GM18520 (cell line): ENCODE measurements around the gene FOXD3.

Experiments
- ATAC-seq: cut with Tn5 transposase; IDR thresholded peaks from one replicate; pipeline ENCODE4 v1.9.1; 2021; ENCODE audit not compliant: unreplicated experiment

The FOXD3 gene

DNA sequence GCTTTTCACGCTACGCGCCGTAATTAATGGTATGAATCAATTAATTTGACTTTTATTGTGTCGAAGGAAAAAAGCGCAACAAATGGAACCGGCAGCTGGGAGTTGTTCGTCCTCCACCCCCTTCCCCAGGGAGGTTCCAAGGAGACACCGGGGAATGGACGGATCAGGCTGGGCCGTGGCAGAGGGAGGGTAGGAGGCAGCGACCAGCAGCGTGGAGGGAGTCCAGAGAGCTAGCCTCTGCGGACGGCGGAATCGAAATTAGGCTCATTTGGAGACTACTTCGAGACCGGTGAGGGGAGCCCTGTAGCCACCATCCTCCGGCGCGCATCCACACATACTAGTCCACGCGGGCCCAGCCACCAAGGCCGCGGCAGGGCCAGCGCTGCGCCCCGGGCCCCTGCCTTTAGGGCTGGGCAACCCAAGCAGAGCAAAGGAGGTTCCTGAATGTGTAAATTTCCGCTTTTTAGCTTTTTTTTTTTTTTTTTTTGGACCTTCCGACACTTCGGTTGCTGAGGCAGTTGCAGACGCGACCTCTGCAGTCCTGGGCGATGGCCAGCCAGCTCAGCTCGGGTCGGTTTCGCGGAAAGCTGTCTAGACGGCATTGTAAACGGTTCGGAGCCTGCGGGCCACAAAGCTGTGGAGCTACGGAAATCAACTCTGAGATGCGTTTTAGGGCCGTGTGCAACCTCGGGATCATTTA is 2.2 kb upstream of the FOXD3 start:
- no peak for ATAC-seq

DNA sequence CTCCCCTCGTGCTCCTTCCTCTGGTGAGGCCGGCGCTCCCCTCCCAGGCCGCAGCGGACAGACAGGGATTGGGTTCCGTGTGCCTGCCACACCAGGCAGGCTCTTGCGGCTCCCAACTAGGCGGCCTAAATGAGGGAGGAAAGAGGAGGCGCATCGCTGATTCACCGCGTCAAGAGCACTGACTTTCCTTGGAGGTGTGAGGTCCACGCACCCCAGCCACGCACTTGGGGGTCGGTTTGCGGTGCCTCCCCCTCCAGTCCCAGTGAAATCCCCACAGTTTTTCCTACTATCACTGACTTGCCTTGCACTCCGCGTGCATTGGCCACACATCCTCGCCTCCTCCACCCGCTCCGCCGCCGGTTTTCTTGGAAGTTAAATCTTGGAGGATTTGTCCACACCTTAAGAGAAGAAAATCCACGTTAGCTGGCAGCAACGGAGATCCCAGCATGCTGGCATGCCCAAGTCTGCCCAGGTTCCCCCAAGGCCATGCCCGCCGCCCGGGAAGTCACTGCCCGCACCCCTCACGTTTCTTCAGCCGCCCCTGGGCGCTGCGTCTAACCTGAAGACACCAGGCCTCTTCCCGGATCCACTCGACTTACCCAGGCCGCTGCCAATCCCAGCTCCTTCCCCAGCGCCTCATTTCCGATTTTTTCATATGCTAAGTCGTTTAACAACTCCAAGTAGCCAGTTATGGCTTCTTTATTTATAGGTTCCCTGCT is 1.1 kb upstream of the FOXD3 start:
- ATAC-seq, result no peak

DNA sequence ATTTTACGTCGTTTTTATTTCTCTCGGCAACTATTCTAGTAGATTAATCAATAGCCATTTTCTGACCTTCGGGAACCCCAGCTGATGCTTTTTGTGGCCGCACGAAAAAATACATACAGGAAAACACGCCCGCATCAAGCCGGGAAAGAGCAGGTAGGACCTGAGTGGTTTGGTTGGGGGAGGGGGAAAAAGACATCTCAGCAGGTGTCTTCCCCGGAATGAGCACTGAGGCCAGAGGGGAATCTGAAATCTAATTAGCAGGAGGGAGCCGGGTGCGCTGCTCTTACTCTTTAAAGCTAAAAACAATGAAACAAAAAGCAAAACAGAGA is 618 bp upstream of the FOXD3 start:
- no peak for ATAC-seq

DNA sequence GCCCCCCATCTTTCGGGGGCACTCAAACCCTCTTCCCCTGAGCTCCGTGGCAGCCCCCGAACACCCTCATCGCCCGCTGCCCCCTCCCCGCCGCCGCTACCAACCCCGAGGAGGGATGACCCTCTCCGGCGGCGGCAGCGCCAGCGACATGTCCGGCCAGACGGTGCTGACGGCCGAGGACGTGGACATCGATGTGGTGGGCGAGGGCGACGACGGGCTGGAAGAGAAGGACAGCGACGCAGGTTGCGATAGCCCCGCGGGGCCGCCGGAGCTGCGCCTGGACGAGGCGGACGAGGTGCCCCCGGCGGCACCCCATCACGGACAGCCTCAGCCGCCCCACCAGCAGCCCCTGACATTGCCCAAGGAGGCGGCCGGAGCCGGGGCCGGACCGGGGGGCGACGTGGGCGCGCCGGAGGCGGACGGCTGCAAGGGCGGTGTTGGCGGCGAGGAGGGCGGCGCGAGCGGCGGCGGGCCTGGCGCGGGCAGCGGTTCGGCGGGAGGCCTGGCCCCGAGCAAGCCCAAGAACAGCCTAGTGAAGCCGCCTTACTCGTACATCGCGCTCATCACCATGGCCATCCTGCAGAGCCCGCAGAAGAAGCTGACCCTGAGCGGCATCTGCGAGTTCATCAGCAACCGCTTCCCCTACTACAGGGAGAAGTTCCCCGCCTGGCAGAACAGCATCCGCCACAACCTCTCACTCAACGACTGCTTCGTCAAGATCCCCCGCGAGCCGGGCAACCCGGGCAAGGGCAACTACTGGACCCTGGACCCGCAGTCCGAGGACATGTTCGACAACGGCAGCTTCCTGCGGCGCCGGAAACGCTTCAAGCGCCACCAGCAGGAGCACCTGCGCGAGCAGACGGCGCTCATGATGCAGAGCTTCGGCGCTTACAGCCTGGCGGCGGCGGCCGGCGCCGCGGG is 837 bp downstream of the FOXD3 start:
- ATAC-seq, result no peak

DNA sequence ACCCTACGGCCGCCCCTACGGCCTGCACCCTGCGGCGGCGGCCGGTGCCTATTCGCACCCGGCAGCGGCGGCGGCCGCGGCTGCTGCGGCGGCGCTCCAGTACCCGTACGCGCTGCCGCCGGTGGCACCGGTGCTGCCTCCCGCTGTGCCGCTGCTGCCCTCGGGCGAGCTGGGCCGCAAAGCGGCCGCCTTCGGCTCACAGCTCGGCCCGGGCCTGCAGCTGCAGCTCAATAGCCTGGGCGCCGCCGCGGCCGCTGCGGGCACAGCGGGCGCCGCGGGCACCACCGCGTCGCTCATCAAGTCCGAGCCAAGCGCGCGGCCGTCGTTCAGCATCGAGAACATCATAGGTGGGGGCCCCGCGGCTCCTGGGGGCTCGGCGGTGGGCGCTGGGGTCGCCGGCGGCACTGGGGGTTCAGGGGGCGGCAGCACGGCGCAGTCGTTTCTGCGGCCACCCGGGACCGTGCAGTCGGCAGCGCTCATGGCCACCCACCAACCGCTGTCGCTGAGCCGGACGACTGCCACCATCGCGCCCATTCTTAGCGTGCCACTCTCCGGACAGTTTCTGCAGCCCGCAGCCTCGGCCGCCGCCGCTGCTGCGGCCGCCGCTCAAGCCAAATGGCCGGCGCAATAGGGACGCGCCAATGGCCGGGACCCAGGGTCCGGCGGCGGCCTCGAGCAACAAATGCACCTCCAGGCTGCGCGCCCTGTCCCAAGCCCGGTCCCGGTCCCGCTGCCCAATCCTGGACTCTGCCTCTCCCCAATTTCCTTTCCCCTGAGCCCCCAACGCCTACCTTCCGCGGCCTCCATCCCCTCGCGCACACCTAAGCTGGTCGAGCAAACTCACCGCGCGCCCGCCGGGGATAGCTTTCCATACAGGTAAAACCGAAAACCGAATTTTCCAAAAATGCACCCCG is 1.8 kb downstream of the FOXD3 start:
- ATAC-seq, result no peak

DNA sequence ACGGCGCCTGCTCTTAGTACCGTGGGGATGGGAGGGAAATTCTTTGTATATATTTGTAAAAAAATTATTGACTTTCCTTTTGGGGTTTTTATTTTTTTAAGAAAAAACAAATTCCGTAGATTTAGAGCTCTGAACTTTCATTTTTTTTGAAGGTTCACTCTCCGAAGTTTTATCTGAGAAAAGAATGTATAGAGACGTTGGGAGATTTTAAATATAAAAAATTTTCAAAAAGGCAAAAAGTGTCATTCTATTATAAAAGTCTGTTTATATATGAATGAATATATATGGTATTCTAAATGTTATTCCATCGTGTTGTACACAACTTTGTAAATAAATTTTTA is 2.4 kb downstream of the FOXD3 start:
- no peak for ATAC-seq

DNA sequence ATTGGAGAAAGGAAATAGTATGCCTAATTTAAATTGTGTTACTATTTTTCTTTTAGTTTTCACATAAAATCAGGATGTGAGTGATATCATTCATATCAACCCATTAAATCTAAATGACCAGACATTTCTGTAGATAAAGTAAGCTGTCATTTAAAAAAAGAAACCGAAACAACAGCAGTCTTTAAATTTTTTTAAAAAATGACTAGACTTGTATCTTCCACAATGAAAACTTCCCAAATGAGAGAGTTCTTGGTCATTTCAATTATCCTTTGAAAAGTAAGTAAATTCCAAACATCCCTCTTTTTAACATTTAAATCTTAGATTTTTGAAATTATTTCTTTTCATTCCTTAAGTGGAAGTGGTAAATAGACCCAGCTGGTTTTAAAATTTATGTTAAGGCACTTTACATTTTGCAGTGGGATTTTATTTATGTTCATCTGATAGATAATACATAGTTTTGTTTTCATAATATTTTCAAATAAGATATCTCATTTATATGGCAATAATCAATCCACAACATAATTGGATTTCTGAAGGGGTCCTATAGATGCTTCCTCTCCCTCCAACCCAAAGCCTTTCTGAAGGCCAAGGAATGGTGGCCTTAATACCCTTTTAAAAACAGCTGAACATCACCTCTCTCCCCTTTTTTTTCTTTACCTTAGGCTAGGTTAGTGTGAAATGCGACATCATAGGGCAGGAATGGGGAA is 3.1 kb downstream of the FOXD3 start:
- no peak for ATAC-seq

DNA sequence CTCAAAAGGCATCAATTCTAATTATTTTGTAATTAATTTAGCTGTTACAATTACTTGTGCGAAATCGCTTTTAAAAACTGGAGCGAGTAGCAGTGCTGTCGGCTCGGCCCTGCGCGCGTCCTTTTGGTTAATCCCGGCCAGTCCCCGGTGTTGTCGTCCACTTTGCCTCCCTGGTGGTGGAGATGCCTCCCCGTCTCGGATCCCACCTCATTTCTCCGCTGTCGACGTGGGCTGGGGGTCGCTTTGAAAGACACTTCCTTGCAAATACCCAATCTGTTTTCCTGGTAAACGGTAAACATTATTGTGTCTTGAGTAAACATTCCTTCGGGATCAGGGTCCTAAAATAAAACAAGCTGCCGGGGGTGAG is 3.7 kb downstream of the FOXD3 start:
- ATAC-seq, result no peak

DNA sequence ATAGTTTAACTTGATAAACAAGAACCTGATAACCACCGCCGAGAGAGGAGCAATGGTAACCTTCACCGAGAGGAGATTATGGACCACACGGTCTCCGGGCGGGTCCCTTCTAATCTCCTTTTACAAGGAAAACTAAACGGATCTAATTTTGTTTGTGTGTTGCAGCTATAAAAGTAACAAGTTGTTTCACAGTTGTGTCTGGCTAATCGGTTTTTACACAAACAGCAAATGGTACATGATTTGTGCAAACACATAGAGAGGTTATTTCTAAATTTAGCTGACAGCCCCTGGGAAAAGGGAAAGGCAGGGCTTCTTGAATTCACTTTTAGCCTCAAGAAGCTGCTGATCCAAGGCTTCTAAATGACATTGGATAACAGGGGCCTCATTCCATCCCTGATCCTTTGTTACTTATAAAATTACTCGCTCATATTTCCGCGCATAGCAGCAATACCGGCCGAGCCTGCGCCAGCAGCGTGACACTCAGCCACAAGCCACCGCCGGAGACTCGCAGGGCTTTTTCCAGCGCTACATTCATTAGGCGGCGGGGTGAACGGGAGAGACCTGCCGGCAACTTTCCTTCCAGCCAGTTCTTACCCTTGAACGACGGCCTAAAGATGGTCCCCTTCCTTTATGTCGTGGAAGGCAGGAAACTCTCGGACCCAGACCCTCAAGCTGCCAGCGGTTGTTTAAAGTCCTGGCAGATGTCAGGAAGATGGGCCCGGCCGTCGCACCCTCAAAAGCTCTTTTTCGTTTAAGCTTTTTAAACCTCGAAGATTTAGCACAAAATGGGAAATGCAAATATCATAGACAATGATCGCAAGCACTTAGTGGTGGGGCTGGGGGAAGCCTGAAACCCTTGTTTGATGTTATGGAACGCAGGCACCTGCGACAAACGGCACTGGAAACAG is 4.4 kb downstream of the FOXD3 start:
- no peak for ATAC-seq

DNA sequence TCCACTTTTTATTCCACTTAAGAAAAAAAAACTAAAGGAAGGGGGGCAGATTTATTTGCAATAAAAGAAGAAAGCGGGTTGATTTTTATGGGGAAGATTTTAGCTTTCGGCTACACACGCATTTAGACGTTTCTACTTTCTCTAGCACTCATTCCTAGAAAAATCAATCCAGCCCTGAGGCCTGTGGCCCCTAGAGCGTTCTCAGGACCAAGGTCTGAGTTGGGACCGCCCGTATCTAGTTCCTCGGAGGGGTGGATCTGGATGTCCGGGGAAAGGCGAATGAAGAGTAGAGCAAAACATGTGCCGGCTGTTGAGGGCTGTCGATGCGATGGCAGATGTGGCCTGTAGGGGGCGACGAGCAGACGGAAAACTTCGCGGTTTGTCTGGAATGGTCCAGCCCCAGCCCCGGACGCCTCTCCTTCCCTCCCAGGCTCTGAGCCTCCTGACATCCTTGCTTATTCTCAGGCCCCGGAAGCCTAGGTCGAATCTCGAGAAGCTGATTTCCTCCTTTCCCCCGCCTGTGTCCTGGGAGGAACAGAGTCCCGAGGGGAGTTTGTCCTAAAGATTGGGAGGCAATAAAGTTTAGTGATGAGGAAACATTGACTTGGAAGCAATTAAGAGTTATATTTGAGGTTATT is 5.2 kb downstream of the FOXD3 start:
- ATAC-seq, result no peak

DNA sequence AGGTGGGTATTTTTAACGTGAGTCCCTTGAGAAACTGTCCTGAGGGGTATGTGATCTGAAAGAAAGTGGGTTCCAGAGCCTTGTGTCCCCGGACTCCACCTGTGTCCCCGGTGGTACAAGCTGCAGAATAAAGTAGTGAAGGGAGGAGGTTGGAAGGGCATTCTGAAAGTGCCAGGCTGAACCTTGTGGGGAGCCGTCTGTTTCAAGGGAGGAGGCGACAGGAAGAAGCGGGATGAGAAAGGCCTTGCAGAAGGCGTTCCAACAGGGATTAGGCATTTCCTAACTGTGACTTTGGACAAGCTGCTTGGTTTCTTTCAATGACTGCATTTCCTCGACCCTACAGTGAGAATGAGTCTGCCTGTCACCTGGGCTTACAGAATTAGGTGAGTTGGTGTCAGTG is 5.8 kb downstream of the FOXD3 start:
- no peak for ATAC-seq

DNA sequence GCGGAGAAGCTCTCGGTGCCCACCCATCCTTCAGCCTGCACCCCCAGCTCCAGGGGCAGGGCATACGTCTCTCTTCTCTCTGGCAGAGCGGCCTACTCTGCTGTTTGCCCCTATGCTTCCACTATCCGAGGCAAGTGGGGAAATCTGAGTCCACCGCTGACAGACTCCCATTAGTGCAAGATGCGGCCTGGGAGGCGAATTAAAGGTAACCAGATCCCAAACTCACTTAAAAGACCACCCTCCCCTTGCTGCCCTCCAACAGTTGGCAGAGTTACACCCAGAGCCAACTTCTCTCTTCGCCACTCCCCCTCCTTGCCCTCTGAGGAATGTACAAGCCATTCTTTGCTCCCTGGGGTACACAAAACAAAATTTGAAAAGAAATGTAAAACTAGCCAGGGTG is 6.4 kb downstream of the FOXD3 start:
- ATAC-seq, result no peak

DNA sequence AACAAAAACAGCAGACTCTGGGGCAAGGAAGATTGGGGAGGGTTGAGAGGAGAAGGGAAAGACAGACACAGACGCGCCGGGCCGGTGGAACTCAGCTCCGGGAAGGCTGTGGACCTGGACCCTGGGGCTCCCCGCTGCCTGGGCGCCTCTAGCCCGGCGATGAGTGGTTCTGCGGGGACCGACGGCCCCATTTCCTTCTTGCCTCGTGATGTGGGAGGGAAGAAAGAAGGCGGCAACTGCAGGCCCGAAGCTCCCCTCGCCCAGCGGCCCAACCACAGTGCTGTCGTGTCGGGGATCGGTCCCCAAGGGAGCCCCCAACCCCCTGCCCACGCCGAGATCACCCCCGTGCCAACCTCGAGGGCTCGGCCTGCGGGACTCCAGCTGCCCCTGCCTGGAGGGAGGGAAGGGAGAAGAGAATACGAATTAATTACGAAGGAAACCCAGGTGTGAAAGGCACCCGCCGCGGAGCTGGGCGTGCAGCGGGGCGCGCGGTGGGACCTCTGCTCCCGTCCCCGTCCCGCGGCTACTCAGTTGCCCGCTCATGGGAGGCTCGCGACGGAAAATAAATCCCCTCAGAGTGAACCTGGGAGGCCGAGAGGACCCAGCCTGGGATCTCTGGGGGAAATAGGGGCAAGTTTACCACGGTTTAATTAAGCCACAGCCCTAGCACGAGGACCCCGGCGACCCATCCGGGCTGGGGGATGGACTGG is 7.4 kb downstream of the FOXD3 start:
- ATAC-seq, result no peak

DNA sequence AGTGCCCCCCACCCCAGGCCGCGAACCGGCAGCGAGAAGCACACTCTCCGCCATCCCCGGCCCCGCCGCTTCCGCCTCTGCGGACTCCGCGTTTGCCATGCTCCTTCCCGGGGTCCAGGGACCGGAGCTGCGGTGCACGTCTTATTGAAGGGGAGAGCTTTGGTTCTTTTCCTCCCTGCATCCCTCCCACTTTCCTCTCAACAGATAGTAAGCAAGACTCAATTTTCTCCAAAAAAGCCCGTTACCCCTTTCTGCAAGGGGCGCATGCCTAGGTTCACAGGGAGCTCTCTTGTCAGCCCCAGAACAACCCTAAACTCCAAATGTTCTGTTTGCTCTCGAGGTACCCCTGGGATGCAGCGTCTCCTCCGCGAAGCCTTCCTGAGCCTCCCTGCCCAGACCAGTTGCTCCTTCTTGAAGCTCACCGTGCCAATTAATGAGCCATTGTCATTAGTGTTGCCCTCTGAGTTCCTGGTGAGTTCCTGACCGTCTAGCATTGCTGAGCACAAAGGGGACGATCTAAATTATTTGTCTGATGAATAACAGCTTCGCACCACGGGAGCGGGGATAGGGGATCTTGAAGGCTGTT is 8.1 kb downstream of the FOXD3 start:
- ATAC-seq, result no peak

DNA sequence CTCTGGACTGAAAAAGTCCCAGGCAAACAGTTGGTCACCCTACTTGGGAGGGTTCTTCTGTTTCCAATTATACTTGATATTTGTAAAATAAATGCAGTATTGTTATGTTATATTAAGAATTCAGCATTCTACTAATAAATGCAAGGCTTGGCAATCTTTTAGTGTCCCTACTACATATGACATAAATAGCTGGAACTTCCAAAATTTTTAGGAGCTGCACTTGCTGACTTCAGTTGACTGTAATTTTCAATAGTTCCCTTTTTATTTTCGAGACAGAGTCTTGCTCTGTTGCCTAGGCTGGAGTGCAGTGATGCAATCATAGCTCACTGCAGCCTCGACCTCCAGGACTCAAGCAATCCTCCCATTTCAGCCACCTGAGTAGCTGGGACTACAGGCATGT is 20.0 kb downstream of the FOXD3 start:
- ATAC-seq, result no peak

DNA sequence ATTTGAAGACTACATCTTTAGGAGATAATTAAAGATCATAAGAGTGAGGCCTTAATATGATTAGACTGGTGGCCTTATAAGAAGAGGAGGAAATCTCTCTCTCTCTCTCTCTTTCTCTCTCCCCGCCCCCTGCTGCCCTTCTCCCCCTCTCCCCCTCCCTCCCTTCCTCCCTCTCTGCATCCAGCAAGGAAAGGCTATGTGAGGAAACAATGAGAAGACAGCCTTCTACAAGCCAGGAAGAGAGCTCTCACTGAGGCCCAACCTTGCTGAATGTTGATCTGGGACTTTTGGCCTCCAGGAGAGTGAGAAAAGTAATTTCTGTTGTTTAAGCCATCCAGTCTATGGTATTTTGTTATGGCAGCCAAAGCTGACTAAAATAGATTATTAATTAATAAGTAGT is 21.6 kb downstream of the FOXD3 start:
- no peak for ATAC-seq

DNA sequence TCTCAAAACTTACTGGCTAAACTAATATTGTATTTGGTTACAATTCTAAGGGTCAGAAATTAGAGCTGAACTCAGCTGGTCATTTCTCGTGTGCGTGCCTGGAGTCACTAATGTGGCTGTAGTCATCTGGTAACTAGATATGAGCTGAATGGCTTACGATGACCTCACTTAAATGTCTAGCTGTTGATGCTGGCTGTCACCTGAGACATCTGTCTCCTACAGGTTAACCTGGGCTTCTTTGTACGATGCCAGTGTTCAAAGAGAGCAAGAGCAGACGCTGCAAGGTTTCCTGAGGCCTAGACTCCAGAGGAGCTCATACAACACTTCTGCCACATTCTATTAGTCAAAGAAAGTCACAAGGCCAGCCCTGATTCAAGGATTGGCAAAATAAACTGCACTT is 28.0 kb downstream of the FOXD3 start:
- ATAC-seq, result no peak

DNA sequence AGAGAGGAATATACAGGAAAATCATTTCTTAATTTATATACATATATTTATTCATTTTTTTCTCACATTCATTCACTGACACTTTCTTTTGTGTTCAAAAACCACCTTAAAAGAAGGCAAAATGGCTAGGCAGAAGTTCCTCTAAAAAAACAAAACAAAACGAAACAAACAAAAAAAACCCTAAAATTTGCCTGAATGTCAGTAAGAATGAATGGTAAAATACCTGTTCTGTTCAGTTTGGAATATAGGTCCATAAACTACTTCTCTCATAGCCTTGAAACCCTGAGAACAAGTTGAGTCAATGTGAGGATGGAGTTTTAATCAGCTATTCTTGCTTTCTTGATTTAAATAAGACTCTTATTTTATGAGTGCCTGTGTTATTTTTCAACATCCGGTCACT is 30.4 kb downstream of the FOXD3 start:
- no peak for ATAC-seq
